ENCODE results near the gene CTR9. TPM values are rescaled to one million over a fixed set of nuclear protein-coding genes. Genes with fewer than 3 reads are reported as not detected.

Gene CTR9
- total and polyA plus RNA-seq, 2 of the 13 experiments (the other 11 are each of a cell fraction or from before 2014, with no cell fraction given) = 6.6 to 22.1 TPM

DNA sequence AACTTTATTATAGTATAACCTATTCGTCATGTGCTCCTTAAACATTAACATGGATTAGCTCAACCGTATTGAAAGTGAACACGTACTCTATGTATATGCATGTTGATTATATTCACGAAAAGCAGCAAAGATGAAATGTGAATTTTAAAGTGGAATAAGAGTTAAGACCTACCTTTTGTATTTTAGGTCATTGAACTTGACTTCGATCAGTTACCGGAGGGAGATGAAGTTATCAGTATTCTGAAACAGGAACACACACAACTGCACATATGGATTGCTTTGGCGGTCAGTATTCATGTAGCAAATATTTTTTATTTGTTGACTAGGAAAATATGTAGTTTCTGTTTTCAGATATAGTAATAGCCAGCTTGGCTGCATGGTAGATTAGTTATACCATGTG is 1.4 kb downstream of the CTR9 start (continued):
- TF ChIP-seq JUND (CRISPR knock-in tag; IDR thresholded peaks at IDR 0.05) (no peak), ZNF629 (CRISPR knock-in tag; conservative IDR thresholded peaks at IDR 0.05) (no peak), SIN3B (IDR thresholded peaks at IDR 0.05; ENCODE audit: low read length) (no peak), ZNF234 (CRISPR knock-in tag; conservative IDR thresholded peaks at IDR 0.05) (no peak)

DNA sequence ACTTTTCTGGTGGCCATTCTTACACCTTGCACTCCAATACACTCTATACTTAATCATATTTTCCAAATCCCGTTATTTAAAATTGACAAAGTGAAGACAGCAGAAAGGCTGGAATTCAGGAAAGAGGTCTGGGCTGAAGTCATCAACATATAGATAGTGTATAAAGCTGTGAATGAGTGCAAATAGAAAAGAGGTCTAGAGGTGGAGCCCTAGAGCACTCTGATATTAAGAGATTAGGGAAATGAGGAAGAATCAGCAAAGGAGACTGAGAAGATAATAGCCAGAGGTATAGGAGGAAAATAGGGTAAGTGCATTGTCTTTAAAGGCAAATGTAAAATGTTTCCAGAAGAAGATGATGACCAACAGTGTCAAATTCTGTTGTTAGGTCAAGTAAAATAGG is 7.9 kb downstream of the CTR9 start:
- Histone ChIP-seq H3K79me2 (ENCODE audit: insufficient read depth, low read length) (no peaks in the 10 kb centered on the region), H2AFZ (ENCODE audit: low read length) (no peak overlapping the region), H3K9me3 (ENCODE audit: low read length) (no peaks in the 10 kb centered on the region), H3K9ac (ENCODE audit: insufficient read depth, low read depth, low read length) (no peak overlapping the region), H4K20me1 (ENCODE audit: insufficient read depth, low read length) (no peaks in the 10 kb centered on the region), H3K27me3 (ENCODE audit: control insufficient read depth in 1 of 2, insufficient read depth in 2 of 2, low read length in 2 of 2) (no peaks in the 10 kb centered on the region), H3K4me2 (ENCODE audit: low read depth, low read length) (no peak overlapping the region), H3K4me1 (ENCODE audit: insufficient read depth, low read length) (peaks cover 13% of the 10 kb centered on the region), H3K27ac (ENCODE audit: extremely low read length, insufficient read depth, low read length) (no peak overlapping the region), H3K4me3 (replicated peaks in 1 of 3; ENCODE audit: insufficient read depth in 1 of 3, low read depth in 2 of 3, low read length in 3 of 3) (no peak overlapping the region), H3K36me3 (replicated peaks in 1 of 2; ENCODE audit: control insufficient read depth in 1 of 2, insufficient read depth in 2 of 2, low read length in 2 of 2) (peaks cover 15 to 49% of the 10 kb centered on the region in 2 experiments)
- ChIA-PET POLR2A (no interaction called here), CTCF (ENCODE audit: low intra/inter-chr PET ratio, low total read pairs) (no interaction called here)
- no TSS peak for BruUV-seq (replicated peaks)
- in situ Hi-C loops (cut with HindIII; ENCODE audit: extremely low pct_ligation_motif_present, low pct_unique_long_range_greater_than_20kb) (no loop called here), intact Hi-C loops (cut with micrococcal nuclease; ENCODE audit: unreplicated experiment) (no loop called here)
- ATAC-seq (no peak), DNase-seq (ENCODE audit: low spot score) (no peak), FAIRE-seq (no peak)
- WGBS (ENCODE audit: low lambda C conversion rate) = 96% methylated on average over 1 of the region's 1 CpG
- TF ChIP-seq, protein P1, sequence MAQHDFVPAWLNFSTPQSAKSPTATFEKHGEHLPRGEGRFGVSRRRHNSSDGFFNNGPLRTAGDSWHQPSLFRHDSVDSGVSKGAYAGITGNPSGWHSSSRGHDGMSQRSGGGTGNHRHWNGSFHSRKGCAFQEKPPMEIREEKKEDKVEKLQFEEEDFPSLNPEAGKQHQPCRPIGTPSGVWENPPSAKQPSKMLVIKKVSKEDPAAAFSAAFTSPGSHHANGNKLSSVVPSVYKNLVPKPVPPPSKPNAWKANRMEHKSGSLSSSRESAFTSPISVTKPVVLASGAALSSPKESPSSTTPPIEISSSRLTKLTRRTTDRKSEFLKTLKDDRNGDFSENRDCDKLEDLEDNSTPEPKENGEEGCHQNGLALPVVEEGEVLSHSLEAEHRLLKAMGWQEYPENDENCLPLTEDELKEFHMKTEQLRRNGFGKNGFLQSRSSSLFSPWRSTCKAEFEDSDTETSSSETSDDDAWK (CRISPR knock-in tag; IDR thresholded peaks at IDR 0.05) = no peak
- no peak for TF ChIP-seq MIER2 (CRISPR knock-in tag; IDR thresholded peaks at IDR 0.05)
- TF ChIP-seq CEBPB (IDR thresholded peaks at IDR 0.05; ENCODE audit: borderline replicate concordance, low read depth, low read length) = no peak
- TF ChIP-seq, protein P2, sequence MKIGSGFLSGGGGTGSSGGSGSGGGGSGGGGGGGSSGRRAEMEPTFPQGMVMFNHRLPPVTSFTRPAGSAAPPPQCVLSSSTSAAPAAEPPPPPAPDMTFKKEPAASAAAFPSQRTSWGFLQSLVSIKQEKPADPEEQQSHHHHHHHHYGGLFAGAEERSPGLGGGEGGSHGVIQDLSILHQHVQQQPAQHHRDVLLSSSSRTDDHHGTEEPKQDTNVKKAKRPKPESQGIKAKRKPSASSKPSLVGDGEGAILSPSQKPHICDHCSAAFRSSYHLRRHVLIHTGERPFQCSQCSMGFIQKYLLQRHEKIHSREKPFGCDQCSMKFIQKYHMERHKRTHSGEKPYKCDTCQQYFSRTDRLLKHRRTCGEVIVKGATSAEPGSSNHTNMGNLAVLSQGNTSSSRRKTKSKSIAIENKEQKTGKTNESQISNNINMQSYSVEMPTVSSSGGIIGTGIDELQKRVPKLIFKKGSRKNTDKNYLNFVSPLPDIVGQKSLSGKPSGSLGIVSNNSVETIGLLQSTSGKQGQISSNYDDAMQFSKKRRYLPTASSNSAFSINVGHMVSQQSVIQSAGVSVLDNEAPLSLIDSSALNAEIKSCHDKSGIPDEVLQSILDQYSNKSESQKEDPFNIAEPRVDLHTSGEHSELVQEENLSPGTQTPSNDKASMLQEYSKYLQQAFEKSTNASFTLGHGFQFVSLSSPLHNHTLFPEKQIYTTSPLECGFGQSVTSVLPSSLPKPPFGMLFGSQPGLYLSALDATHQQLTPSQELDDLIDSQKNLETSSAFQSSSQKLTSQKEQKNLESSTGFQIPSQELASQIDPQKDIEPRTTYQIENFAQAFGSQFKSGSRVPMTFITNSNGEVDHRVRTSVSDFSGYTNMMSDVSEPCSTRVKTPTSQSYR (CRISPR knock-in tag; IDR thresholded peaks at IDR 0.05; ENCODE audit: borderline replicate concordance) = no peak
- no peak for TF ChIP-seq ZFP36 (IDR thresholded peaks at IDR 0.05; ENCODE audit: borderline replicate concordance, low read depth, low read length, partially characterized antibody)
- TF ChIP-seq NPAS2 (CRISPR knock-in tag; IDR thresholded peaks at IDR 0.05; ENCODE audit: borderline replicate concordance) = no peak
- TF ChIP-seq, protein P3, sequence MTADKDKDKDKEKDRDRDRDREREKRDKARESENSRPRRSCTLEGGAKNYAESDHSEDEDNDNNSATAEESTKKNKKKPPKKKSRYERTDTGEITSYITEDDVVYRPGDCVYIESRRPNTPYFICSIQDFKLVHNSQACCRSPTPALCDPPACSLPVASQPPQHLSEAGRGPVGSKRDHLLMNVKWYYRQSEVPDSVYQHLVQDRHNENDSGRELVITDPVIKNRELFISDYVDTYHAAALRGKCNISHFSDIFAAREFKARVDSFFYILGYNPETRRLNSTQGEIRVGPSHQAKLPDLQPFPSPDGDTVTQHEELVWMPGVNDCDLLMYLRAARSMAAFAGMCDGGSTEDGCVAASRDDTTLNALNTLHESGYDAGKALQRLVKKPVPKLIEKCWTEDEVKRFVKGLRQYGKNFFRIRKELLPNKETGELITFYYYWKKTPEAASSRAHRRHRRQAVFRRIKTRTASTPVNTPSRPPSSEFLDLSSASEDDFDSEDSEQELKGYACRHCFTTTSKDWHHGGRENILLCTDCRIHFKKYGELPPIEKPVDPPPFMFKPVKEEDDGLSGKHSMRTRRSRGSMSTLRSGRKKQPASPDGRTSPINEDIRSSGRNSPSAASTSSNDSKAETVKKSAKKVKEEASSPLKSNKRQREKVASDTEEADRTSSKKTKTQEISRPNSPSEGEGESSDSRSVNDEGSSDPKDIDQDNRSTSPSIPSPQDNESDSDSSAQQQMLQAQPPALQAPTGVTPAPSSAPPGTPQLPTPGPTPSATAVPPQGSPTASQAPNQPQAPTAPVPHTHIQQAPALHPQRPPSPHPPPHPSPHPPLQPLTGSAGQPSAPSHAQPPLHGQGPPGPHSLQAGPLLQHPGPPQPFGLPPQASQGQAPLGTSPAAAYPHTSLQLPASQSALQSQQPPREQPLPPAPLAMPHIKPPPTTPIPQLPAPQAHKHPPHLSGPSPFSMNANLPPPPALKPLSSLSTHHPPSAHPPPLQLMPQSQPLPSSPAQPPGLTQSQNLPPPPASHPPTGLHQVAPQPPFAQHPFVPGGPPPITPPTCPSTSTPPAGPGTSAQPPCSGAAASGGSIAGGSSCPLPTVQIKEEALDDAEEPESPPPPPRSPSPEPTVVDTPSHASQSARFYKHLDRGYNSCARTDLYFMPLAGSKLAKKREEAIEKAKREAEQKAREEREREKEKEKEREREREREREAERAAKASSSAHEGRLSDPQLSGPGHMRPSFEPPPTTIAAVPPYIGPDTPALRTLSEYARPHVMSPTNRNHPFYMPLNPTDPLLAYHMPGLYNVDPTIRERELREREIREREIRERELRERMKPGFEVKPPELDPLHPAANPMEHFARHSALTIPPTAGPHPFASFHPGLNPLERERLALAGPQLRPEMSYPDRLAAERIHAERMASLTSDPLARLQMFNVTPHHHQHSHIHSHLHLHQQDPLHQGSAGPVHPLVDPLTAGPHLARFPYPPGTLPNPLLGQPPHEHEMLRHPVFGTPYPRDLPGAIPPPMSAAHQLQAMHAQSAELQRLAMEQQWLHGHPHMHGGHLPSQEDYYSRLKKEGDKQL (CRISPR knock-in tag; IDR thresholded peaks at IDR 0.05; ENCODE audit: low read depth) = no peak
- no peak for TF ChIP-seq NCOR1 (IDR thresholded peaks at IDR 0.05; ENCODE audit: borderline replicate concordance, low read length)
- no peak for TF ChIP-seq ZNF33A (CRISPR knock-in tag; IDR thresholded peaks at IDR 0.05; ENCODE audit: borderline replicate concordance)
- no peak for TF ChIP-seq ONECUT2 (CRISPR knock-in tag; IDR thresholded peaks at IDR 0.05)

All from HepG2 (cell line).